Stimulated activated CD8-positive, alpha-beta memory T cell treated with anti-CD3 and anti-CD28 coated beads, Interleukin-7, amount 100 ng/mL, for 24 hours (primary cell): ENCODE data around the gene GPAT2.
"Not testable (repeated sequence)": the region's sequence is repeated elsewhere in the genome, so short reads cannot be mapped to it uniquely, and the experiment has no call there.

ENCODE experiments used
- DNase-seq: peaks from one replicate; pipeline ENCODE4 v3.0.0-alpha.2; 2020; ENCODE audit warnings: low read depth

GPAT2 gene, protein sequence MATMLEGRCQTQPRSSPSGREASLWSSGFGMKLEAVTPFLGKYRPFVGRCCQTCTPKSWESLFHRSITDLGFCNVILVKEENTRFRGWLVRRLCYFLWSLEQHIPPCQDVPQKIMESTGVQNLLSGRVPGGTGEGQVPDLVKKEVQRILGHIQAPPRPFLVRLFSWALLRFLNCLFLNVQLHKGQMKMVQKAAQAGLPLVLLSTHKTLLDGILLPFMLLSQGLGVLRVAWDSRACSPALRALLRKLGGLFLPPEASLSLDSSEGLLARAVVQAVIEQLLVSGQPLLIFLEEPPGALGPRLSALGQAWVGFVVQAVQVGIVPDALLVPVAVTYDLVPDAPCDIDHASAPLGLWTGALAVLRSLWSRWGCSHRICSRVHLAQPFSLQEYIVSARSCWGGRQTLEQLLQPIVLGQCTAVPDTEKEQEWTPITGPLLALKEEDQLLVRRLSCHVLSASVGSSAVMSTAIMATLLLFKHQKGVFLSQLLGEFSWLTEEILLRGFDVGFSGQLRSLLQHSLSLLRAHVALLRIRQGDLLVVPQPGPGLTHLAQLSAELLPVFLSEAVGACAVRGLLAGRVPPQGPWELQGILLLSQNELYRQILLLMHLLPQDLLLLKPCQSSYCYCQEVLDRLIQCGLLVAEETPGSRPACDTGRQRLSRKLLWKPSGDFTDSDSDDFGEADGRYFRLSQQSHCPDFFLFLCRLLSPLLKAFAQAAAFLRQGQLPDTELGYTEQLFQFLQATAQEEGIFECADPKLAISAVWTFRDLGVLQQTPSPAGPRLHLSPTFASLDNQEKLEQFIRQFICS

DNA sequence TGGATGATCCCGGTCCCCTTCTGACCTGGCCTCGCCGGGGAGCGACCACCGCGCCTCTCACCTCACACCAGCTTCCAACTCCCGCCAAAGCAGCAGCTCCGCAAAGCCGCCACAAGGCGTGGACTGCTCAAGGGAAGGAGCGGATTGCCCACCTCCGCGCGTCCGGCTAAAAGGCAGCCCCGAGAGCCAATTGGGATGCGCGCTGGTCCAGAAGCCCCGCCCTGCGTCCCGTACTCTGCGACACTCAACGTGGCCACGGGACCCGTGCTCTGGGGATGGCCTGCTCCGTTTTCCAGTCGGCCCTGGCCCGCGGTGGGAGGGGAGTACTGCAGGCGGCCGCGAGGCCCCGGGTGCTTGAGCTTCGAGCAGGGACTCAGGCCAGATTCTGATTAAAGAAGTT is at the start of gene GPAT2:
TSS of gene GPAT2 (minus strand) at position 125 of the 400 bp plus-strand sequence. CDS start 2,557 bp downstream, outside the sequence.
- not testable (repeated sequence) for DNase-seq

DNA sequence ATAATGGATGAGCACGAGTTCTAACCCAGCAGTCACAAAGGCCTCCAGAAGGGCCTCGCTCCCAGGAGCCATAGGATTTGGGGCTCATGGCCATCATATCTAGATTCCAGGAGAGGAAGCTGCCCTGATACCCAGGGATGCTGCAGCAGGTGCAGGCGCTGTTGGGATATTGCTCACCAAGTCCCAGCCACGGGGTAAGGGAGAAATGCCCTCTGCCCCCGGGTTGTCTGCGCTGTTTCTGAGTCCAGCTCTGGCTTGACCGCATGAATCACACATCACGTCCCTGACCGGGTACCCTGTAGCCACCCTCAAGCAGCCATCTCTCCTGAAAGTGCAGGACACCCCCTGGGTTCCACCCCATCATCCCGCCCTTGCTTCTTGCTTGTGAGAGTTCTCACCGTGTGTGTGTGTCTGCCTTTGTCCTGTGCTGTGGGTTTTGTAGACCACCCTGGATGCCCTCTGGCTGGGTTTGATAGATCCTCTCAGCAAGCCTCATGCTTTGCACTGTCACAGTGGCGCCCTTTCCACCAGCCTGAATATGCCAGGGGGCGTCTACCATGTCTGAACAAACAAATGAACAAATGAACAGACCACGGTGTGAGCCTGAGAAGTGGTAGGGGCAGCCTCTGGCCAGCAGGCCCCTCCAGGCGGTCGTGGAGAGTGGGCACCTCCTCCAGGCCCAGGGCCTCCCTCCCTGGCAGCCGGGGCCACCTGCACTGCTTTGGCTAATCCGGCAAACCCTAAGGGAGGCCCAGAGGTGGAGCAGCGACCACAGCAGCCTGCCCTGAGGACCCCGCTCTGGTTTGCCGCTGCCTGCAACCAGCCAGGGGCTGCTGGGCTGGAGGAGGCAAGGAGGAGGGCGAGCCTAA is 49.5 kb upstream of the GPAT2 start:
- DNase-seq = no peak

DNA sequence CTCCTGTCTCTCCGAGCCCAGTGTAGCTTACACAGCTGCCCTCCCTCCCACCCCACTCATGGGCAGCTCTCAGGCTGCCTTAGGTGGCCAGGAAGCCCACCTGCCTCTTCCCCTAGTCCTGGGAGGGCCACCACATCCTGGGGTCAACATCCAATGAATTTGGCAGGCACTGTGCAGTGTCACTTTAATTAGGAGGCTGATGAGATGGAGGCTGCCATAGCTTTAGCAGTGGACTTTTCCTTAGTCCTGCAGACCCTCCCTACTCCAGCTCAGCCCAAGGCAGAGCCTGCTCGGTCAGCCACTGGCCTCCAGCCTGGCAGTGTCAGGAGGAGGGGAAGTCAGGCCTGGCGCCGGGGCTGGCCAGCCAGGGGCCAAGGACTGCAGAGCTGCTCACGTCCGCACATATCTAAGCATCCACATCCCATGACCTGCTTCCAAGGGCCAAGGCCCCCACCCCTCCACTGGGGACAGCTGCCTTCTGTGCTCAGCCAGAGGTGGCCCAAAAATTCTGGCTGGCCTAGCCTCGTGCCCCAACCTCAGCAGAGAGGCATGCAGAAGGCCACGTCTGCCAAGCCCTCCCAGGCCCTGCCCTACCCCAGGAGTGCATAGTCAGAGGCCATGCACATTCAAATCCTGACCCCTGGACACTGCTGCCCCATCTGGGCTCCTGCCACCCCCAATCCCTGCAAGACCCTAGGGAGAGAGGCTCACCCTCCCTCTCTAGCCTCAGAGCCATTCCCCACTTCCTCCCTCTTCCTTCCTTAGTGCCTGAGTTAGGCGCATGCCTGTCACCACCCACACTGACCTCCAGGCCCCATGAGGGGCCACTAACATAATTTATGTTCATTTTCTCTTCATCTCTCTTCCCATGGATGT is 48.6 kb upstream of the GPAT2 start:
- no peak for DNase-seq

DNA sequence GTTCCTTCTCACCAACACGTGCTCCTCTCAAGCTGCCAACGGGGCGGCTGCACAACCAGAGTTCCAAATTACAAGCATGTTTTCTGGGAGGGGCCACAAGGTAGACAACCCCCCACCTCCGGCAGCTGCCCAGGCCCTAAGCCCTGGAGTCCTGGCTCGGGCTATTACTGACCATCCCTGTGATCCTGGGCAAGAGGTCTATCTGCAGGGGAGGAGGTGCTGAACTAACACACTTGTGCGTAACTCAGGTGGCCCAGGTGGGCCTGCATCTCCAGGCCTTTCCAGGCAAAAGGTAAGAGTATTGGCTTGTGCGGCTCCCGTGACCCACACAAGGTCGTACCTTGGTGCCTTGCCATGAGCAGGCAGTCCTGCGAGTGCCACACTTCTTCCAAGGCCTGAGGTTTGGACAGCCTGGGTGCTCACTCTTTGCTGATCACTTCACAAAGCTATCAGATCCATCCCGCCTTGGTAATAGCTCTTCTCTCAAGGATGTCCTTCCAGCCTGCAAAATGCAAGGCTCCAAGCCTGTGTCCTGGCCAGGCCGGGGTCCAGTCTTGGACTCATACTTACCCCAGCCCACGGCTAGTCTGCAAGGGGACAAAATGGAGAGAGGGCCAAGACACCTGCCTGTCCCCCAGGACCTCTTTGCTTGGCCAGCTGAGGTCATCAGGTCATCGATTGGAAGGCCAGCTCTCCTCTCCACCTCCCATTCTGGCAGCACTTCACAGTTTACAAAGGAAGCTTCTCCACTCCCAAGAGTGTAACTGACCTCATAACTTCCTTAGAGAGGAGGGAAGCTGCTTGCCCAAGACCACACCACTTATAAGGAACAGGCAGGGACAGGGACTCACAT is 47.7 kb upstream of the GPAT2 start:
- no peak for DNase-seq

DNA sequence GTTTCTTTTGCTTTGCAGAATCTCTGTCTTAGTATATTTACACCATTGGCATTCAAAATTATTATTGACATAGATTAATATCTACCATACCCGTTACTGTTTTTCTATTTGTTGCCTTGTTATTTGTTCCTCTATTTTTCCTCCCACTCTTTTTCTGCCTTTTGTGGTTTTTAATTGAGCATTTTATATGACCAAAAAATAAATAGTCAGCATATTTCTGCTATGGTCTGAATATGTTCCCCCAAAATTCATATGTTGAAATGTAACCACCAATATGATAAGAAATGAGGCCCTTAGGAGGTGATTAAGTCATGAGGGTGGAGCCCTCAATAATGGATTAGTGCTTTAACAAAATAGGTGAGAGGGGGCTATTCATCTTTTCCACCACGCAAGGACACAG is 46.3 kb upstream of the GPAT2 start:
- no peak for DNase-seq

DNA sequence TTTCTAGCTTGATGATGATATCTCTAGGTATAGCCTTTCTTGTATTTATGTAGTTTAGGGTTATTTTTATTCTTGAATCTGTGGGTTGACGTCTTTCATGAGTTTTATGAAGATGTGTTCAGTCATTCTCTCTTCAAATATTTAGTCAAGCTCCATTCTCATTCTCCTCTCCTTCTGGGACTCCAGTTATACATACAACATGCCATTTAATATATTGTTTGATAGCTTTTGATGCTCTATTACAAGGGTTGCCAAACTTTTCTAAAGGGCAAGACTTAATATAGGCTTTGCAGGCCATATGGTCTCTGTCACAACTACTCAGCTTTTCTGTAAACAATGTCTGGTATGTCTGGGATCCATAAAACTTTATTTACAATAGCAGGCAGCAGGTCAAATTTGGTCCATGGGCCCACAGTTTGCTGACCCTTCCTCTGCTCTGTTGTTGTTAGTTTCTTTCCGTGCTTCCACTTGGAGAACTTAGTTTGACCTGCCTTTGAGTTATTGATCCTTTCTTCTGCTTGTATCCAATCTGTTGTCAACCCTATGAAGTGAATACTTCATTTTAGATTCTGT is 40.6 kb upstream of the GPAT2 start:
- DNase-seq = no peak

DNA sequence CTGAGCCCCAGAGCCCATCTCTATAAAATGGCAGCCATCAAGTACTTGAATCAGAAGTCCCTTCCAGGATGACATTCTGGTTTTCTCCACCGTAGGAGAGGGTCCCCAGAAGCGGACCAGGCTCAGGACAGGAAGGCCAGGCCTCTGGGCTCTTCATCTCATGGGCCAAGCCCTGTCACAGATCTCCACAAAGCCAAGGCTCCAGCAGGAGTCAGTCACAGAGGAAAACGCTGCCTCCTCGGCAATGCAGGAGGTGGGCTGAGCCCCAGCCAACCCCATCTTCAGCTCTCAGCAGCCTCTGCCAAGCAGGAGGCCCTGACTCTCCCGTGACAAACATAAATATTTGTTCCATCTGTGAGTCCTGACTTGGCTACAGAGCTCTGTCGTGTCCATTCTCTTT is 39.4 kb upstream of the GPAT2 start:
- no peak for DNase-seq

DNA sequence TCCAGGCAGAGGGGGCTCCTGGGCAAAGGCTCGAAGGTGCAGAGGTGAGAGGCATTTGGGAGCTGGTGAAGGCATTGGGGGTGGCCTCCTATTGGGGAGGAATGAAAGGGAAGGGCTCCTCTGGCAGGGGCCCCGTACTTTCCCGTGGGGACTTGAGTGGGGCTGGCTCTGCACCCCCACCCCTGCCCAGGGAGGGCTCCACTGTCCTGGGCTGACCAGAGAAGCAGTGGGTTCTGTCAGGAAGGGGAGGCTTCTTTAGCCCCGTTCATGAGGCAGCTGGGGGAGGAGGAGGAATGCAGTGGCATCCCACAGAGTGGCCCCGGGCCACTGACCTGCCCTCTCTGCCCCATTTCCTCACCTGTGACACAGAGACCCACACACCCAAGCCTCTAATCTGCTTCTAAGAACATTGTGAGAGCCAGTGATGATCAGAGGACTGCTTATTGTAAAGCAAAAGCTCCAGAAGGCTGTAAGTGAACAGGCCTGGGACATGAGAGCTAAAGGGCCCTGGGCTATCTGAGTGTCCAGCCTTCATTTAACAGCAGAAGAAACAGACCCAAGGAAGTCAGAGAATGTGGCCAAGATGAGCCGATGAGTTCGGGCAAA is 38.6 kb upstream of the GPAT2 start:
- DNase-seq = no peak

DNA sequence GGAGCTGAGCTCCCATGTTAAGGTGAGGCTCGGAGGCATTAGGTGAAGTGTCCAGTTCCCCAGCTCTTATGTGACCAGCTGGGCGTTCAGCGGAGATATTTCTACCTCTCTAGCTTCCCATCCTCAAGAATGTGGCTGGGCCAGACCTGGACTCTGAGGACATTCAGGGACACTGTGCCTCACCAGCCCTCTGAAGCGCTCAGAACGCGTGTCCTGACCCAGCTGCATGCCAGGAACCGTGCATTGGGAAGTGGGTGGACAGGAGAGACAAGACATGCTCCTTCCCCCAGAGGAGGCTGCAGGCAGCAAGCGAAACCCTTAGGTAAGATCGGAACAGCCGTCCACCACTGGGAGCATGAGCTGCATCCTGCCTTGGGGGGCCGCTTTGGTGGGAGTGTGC is 38.0 kb upstream of the GPAT2 start:
- DNase-seq = no peak

DNA sequence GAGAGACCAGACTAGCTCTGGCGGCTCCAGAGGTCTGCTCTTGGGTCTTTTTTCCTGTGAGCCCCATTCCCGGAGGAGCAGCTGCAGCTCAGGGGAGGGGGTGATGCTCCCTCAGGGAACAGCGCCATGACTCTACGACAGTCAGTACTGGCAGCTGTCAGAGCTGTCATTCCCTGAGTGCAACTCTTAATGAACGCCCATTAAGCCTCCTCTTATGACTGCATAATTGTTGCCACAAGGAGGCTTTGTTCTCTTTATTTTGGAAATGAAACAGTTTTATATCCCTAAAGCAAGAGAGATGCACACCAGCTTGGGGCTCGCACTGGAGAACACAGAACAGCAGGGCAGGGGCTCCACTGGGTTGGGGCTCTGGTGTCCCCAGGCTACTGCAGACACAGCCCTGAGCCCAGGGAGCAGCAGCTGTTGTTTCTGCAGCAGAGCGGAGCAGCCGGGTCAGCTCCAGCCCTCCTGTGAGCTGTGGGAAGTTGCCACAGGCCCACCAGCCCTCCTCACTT is 37.3 kb upstream of the GPAT2 start:
- DNase-seq = not testable (repeated sequence)

DNA sequence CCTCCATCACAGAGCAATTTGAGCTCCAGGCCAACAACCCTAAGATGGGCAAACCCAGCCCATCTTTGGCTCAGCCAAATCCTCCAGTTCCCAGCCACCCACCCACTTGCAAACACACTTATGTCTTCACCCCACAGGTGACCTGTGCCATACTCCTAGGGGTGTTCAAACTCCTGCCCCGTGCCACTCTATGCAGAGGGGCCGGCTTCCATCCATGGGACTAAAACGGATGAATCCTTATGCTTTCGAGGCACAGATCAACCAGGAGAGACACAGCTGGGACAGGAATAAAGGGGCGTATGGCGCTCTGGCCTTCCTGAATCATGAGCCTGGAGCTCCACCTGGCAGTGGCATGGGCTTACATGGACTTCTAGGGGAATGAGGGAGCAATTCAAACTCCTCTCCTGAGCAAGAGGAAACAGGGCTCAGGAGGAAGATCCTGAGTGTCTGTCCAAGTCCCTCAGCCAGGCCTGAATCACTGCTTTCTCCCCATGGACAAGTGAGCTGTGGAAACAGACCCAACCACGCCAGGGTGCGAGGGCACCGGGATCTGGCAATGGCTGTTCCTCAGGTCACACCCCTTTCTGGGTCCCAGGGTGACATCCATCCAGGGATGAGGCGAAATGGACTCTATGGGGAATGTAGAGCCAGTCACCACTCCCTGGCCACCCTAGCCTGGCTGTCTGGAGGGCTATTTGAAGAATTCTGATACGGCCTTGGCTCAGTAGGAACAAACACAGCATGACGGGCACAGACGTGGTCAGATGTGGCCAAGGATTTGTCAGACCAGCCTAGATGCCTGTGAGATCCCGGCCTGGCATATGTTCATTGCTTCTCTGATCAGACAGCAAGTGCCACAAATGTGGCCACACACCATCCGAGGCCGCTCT is 36.6 kb upstream of the GPAT2 start:
- not testable (repeated sequence) for DNase-seq

DNA sequence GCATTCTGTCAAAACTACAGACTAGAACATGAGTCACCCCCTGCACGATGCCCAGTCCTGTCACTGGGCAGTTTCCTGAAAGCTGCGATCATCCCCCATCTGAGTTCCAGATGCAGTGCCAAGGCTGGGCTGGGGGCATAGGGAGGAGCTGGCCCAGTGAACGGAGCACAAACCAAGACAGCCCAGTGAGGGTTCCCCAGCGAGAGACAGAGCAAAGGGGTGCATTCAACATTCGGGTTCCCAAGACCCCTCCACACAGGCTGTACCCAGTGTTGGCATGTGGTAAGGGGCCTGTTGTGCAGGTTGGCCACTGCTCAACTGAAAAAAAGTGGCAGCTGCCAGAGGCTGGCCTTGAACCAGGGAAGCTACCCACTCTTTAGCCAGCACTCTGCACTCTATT is 35.6 kb upstream of the GPAT2 start:
- DNase-seq = not testable (repeated sequence)

DNA sequence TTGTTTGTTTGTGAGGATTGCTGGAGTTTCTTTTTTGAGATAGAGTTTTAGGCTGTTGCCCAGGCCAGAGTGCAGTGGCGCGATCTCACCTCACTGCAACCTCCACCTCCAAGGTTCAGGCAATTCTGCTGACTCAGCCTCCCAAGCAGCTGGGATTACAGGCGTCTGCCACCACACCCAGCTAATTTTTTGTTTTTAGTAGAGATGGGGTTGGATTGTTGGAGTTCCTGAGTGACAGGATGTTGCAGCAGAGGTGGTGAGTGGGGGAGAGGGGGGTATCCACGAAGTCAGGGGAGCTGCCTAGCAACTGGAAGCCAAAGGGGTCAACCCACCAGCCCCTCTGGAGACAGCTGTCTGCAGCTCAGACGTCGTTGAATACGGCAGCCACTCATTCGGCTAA is 35.2 kb upstream of the GPAT2 start:
- not testable (repeated sequence) for DNase-seq

DNA sequence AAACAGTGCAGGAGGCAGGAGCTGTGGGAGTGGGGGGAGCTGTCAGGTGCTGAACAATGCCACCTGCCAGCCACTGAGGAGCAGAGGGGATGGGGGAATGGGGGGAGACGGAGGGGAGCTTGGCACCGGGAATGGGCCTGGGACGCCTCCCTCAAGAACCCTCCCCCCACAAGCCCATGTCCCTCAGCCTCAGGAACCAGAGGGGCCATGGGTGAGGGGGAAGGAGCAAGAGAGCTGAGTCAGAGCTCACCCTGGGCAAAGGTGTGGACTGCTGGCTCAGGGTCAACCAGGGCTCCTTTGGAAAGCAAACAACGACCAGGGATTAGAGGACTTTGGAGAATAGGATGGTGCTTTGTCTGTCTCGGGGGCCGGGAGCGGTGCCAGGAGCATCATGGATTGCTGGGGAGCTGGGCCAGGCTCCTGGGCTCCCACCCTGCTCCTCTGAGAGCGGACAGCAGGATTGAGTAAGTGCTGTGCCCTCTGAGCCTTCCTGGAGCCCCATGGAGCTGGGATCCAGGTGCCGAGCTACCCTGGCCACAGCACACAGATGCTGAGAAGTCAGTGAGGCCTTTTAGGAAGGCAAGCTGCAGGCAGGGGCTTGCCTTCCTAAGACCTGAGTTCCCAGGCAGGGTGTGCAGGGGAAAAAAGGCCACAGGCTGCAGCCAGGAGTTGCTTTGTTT is 33.3 kb upstream of the GPAT2 start:
- DNase-seq = not testable (repeated sequence)

DNA sequence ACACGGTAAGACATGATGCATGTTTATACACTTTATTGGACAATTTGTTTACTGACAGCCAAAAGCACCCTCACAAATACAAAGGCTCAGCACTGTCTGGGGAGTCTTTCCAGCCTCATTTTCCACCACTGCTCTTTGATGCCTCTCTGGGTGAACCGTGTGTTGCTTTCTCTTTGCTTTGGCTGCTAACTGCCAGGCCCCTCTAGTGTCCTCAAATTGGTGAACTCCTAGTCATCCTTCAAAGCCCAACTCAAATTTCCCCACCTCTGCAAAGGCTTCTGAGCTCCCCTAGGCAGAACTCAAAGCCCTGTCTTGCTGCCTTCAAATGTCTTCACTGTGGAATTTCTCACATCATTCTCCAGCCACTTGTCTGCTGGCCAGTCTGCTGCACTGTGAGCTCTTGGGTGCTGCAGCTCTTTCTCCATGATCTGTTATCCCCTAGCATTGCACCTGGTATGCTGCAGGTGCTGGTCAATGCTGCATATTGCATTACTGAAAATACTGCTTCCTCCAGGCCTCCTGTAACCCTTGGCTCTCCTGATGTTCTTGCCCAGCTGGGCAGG is 32.5 kb upstream of the GPAT2 start:
- not testable (repeated sequence) for DNase-seq

DNA sequence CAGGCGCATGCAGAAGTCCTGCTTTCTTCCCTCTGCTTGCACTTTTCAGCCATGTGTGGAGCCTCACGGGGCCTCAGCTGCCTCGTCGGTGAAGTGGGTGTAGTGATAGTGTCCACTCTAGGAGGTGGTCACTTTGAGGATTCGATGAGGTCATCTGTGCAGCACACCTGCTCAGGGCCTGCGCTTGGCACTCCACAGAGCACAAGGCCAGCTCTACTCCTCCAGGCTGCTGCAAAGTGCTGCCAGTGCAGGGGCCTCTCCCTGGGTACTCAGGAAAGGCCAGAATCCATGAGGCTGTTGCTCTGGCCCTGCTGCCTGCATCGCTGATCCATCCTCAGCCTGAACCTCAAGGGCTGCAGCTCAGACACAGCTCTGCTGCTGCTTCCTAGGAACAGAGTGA is 31.8 kb upstream of the GPAT2 start:
- DNase-seq = not testable (repeated sequence)

DNA sequence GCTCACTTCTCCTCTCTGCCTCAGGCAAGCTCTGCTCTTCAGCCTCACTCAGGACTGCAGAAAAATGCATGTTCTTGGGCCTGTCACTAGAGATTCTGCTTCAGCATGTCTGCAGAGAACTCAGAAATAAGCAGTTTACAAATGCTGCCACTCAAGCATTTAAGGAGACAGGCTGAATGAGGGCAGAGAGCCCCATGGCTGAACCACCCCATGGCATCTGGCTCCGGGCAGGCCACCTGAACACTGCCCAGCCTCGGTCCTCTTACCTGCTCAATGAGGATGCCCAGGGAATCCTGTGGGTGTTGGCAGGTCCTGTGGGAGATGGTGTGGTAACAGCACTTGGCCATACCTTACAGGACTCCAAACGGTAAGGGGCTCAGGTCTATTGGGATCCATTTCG is 31.2 kb upstream of the GPAT2 start:
- DNase-seq = not testable (repeated sequence)
